GM18858 (cell line): Measurements from ENCODE around the gene ADAMTS2.
"Not testable (repeated sequence)": the region's sequence is repeated elsewhere in the genome, so short reads cannot be mapped to it uniquely, and the experiment has no call there.

Experiments
- ATAC-seq: cut with Tn5 transposase; IDR thresholded peaks from one replicate; pipeline ENCODE4 v1.9.1; 2021; ENCODE audit not compliant: unreplicated experiment

Gene ADAMTS2

GRCh38 chr5:179298181-179298993 lies 46.9 kb downstream of the ADAMTS2 start:
- ATAC-seq: no peak

GRCh38 chr5:179297486-179298180 lies 47.6 kb downstream of the ADAMTS2 start:
- ATAC-seq: no peak

- ATAC-seq: no peak
These were observed 48.2 kb downstream of the ADAMTS2 start for GRCh38 chr5:179297026-179297425.

- no peak for ATAC-seq
These were observed 49.0 kb downstream of the ADAMTS2 start for GRCh38 chr5:179296150-179296821.

- ATAC-seq: no peak
These were observed 49.5 kb downstream of the ADAMTS2 start for GRCh38 chr5:179295778-179296149.

- ATAC-seq: no peak
These were observed 50.1 kb downstream of the ADAMTS2 start for GRCh38 chr5:179294891-179295777.

GRCh38 chr5:179294131-179294780 lies 51.0 kb downstream of the ADAMTS2 start:
- no peak for ATAC-seq

- ATAC-seq: no peak
These were observed 52.3 kb downstream of the ADAMTS2 start for GRCh38 chr5:179292681-179293635.

- no peak for ATAC-seq
These were observed 53.1 kb downstream of the ADAMTS2 start for GRCh38 chr5:179292202-179292601.

- ATAC-seq: no peak
These were observed 54.4 kb downstream of the ADAMTS2 start for GRCh38 chr5:179290681-179291540.

- no peak for ATAC-seq
These were observed 55.4 kb downstream of the ADAMTS2 start for GRCh38 chr5:179289756-179290385.

GRCh38 chr5:179288809-179289185 lies 56.5 kb downstream of the ADAMTS2 start:
- ATAC-seq: no peak

GRCh38 chr5:179288101-179288808 lies 57.0 kb downstream of the ADAMTS2 start:
- no peak for ATAC-seq

GRCh38 chr5:179287631-179288030 lies 57.6 kb downstream of the ADAMTS2 start:
- no peak for ATAC-seq

- no peak for ATAC-seq
These were observed 58.2 kb downstream of the ADAMTS2 start for GRCh38 chr5:179287071-179287470.

GRCh38 chr5:179285776-179286162 lies 59.5 kb downstream of the ADAMTS2 start:
- ATAC-seq: not testable (repeated sequence)
